ENCODE measurements around the gene TFDP3.

TFDP3 gene

DNA sequence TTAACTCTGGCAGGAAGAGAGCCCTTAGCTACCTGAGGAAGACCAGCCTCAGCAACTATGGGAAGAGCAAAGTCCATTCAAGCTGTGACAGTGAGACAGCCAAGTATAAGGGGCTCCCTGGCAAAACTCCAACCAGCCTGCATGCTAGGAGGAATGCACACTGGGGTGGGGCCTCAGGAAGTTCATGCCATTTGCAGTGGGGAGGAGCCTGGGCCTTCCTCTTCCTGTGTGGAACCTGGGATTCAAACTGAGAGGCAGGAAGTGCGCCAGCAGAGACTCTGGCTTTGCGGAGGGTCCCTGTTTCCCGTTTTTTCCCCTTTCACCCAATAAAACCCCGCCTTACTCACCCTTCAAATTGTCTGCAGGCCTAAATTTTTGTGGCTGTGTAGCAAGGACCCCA is 33.0 kb downstream of the TFDP3 start:
- no peak for DNase-seq

DNA sequence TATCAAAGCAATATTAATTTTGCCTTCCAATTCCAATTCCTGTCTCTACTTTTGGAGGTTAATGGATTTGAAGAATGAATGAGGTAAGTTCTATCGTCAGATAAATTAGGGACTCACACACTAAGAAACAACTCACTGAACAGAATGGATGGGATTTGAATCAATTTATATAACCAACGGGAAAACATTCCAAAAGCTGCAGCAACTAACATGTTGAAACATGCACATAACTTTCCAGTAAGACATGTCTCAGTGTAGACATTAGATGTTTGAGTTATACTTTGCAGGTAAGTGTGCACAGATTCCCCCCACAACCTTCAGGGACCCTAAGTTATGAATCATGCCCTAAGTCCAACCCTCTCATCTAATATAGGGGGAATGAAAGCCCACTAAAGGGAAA is 34.3 kb downstream of the TFDP3 start:
- DNase-seq, result no peak

DNA sequence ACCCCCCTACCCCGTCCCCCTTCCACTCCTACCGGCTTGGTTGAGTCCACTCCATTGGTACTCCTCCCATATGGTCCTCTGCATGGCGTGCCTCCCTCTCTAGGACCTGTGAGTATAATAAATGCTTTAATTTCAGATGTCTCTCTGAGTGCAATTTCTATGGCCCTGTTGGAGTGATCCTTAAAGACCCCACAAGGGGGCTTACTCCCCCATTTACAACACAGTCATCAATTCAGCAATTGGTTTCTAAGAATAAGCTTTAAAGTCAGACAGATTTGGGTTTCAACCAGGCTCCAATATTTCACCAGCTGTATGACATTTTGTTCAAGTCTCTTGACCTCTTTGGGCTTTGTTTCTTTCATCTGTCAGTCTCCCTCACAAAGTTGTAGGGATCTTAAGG is 38.7 kb downstream of the TFDP3 start:
- no peak for DNase-seq

DNA sequence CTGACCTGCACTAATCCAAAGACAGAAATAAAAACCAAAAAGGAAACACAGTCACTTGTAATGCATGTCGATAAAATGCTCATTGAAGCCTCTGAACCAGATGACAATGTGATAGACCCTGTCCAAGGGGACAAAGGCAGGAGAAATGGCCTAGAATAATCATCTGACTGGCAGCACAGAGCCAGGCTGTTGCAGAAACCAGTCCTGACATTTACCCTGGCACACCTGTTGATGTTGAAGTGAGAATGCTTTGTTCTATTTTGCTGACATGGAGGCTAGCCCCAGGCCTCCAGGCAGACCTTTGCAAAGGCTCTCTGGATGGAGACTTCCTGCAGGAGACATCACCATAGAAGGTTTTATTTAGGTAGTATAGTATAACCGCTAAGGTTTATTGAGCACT is 41.0 kb downstream of the TFDP3 start:
- no peak for DNase-seq

DNA sequence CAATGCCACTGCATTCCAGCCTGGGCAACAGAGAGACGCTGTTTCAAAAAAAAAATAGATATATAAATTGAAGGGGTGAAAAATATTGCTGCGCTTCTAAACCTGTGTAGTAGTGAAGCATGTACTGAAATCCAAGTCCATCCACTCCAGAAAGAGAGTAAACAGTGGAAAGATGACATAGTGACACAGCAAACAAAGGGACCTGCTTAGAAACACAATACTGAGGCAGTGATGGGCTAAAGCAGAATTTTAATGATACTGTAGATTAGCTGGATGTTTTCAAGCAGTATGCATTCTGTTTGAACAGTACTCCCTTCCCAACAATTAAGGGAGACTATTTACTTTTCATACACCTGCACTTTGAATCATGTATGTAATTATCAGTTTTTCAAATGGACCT is 42.5 kb downstream of the TFDP3 start:
- no peak for DNase-seq

DNA sequence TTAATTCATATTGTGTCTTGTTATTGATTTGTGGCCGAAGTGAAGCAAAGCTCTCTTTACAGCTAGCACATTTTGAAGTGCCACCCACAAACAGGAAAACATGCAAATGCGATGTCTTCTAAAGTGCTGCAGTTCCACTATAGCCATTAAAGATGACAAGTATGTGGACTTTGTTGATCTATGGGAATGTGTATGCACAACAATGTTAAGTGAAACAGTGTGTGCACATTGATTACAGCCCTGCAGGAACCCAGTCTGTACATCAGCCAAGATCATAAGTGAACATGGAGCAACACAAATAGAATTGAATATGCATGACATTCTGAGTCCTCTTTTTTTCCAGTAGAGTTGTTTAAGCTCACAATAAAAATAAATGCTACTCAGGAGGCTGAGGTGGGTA is 43.0 kb downstream of the TFDP3 start:
- no peak for DNase-seq

DNA sequence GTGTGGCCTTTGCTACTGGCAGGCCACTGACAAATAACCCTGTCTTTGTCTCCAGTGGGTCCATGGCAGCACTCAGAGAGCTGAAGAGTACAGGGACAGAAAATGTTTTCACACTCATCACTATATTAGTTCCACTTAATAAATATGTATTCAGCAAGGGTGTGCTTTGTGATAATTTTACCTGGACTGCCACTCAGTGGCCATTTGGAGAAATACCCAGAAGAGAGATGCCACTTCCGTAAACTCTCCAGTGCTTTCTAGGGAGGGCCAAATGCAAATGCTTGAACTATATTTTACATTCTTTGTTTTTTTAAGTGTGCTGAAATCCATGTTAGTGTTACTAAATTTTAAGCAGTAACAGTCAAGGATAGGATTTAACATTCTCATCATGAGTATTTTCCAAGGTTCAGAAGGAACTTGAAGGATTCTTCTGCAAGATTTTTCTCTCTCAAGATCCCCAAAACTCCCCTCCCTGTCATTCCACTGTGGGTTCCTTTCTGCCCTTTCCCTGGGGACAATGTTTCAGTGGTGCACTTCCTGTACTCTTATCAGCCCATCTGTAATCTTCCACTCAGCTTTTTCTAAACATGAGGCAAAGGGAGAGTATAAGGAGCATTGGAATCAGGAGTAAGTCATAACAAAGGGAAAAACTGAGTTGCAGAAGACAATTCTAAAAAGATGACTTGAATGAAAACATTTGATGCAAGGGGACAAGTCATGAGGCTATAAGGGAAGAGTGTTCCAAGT is 46.0 kb downstream of the TFDP3 start:
- no peak for DNase-seq
